Breast epithelium (tissue), 3 donors: Measurements from ENCODE around the gene TSC22D3.

Experiments used
- CTCF ChIP-seq, 3 donors: fragments of 450-650 bp; IDR thresholded peaks; one replicate each; pipeline ENCODE4 v1.5.1; 2016 to 2017; ENCODE audit warnings: antibody characterized with exemption in 3 of 3, mild to moderate bottlenecking in 3 of 3, moderate library complexity in 3 of 3
- POLR2A ChIP-seq: fragments of 450-650 bp; IDR thresholded peaks from one replicate; pipeline ENCODE4 v1.6.1; 2016; ENCODE audit warnings: antibody characterized with exemption, mild to moderate bottlenecking, moderate library complexity

GRCh38 chrX:107700317-107700774 is 75.2 kb downstream of the TSC22D3 start:
- TF ChIP-seq CTCF (IDR thresholded peaks at IDR 0.05) = no peak
- no peak for TF ChIP-seq POLR2A
